Measurements from ENCODE around the gene SLC29A1.

Gene SLC29A1

DNA sequence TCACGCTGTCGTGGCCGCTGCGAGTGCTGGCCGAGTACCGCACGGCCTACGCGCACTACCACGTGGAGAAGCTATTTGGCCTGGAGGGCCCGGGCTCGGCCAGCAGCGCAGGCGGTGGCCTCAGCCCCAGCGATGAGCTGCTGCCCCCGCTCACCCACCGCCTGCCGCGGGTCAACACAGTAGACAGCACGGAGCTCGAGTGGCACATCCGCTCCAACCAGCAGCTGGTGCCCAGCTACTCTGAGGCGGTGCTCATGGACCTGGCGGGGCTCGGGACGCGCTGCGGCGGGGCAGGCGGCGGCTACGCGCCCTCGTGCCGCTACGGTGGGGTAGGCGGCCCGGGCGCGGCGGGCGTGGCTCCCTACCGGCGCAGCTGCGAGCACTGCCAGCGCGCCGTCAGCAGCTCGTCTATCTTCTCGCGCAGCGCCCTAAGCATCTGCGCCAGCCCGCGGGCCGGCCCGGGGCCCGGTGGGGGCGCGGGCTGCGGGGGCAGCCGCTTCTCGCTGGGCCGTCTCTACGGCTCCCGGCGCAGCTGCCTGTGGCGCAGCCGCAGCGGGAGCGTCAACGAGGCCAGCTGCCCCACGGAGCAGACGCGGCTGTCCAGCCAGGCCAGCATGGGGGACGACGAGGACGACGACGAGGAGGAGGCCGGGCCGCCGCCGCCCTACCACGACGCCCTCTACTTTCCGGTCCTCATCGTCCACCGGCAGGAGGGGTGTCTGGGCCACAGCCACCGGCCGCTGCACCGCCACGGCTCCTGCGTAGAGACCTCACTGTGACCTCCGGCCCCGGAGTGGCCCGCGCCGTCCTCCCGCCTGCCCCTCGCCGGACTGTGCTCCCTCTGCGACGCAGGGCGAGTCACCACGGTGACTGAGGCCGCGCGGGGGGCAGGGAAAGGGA lies 52.6 kb downstream of the SLC29A1 start:
- intact Hi-C loops (cut with DNase I): no loop called here

DNA sequence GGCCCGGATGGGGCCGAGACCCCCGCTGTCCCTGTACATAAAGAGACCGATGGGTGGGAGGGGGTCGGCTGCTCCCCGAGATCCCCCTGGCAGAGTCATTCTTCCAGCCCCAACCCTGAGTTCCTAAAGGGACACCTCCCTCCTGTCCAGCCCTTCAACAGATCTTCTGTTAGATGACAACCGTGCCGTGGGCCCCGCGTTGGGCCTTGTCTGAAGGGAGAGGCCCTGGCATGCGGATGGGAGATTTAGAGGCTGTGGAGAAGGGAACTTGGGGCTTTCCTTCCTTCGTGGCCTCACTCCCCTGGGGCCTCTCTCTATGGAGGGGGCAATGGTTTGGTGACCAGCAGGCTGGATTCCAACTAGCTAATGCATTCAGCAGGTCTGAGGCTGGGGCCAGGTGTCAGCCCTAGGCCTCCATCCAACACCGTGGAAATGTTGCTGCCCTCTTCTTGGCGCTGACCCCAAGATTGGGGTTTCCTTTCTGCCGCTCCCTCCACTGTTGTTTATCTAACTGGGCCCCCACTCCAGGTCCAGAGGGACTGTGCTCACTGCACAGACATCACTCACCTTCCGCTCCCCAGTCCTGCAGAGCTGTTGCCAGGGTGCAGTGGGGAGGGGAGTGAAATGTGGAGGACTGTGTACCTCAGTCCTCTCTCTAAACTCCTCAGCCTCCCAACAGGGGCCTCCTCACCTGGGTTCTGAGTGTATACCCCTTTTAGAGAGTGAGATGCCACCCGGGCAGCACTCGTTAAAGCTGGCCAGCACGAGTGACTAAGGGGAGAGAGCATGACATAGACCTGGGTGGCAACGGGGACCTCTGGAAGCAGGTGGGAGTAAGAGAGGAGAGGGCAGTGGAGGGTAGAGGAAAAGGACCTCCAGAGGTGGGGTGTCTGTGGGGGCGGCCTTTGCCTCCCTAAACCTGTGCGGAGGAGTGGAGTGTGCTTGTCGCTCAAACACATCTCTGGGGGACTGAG lies 53.6 kb downstream of the SLC29A1 start:
- intact Hi-C loops (cut with DNase I): no loop called here
- peak in 1 of 10 donors; percentile 48 for DNase-seq

More for the DNA sequence above, 52.6 kb downstream of the SLC29A1 start:
- peak in 2 of 10 donors; percentile 59 to 85 for DNase-seq

DNA sequence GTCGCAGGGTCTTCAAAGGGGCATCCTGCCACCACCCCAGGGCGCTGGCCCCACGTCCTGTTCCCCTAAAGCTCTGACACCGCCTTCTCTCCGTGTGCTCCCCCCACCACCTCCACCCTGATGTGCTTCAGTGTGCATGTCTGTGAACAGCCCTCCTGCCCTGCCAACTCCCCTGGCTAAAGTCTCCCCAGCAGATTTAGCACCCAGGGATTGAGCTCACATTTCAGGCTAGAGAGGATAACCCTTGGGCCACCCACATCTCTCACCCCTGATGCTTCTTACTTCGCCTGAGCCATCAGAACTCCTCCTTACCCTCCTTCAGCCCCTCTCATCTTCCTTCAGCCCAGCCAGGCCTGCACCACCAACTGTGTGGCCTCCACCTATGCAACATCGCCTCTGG lies 54.4 kb downstream of the SLC29A1 start:
- intact Hi-C loops (cut with DNase I): no loop called here
- peak in 1 of 10 donors; percentile 58 for DNase-seq

DNA sequence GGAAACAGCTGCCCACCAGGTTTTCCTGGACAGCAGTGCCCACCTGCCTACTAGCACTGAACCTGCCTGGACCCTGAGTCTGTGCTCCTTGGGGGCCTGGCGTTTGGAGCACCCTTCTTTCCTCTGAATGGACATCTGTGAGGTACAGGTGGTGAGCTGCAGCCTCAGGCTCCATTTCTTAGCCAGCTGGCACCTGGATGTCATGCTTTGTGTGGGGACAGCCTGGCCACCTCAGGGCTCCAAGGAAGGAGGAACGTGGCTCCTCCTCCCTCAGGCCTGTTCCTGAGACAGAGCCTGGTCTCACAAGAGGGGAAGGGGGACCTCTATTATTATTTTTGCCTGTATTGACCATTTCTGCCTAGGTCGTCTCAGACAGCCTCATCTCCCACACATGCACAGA lies 54.9 kb downstream of the SLC29A1 start:
- peak in 1 of 10 donors; percentile 88 for DNase-seq

DNA sequence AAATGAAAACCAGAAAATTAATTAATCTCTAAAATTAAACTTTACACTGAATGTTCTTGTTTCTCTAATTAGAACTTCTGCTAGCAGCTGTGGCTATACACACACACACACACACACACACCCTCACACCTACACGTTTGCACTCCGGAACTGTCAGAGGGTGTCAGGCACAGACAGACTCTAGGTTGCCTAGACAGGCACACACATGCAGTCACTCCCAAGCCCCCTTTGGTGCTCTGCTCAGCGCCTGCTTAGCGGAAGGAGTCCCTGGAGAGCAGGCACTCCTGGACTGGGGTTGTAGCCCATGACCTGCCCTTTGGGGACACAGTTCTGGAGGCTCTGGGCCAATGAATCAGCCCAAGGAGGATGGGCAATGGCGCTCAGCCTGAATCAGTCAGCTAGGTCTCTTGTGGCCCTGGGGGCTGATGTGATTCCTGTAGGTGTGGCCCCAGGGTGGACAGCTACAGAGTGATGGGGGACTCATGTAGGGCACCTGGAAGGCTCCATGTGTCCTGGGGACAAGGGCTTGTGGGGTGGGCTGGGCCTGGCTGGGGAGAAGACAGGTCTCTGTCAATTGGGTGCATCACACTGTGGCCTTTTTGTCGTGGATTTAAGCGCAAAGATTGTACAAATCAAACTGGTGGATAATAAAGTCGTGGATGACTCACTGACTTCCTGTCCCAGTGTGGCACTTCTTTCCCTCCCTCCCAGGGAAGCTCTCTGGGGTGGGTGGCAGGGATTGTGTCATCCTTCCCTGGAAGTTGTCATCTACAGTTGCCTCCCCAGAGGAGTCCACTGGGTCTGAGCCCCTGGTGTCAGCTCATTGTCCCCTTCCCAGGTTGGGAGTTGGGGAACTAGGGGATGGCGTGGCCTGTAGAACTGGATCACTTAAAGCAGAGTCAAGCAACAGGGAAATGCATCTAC lies 55.6 kb downstream of the SLC29A1 start:
- peak in 1 of 10 donors; percentile 66 for DNase-seq
- intact Hi-C loops (cut with DNase I): no loop called here

More for the DNA sequence above, 54.9 kb downstream of the SLC29A1 start:
- intact Hi-C loops (cut with DNase I): no loop called here

Measured in posterior cingulate gyrus (tissue), 11 donors.